Placental pericyte (primary cell): ENCODE data around the gene MEPE. TPM values are rescaled to one million over a fixed set of nuclear protein-coding genes. Genes with fewer than 3 reads are reported as not detected.

ENCODE experiments used
- total RNA-seq: library from RNA; depleted of rRNA; stranded (reverse); fragments of >200 nt; gene quantifications from 2 replicates; pipeline ENCODE4 v1.2.3, GENCODE V29; 2012

The MEPE gene, protein sequence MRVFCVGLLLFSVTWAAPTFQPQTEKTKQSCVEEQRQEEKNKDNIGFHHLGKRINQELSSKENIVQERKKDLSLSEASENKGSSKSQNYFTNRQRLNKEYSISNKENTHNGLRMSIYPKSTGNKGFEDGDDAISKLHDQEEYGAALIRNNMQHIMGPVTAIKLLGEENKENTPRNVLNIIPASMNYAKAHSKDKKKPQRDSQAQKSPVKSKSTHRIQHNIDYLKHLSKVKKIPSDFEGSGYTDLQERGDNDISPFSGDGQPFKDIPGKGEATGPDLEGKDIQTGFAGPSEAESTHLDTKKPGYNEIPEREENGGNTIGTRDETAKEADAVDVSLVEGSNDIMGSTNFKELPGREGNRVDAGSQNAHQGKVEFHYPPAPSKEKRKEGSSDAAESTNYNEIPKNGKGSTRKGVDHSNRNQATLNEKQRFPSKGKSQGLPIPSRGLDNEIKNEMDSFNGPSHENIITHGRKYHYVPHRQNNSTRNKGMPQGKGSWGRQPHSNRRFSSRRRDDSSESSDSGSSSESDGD
- not detected in 2 replicates for total RNA-seq

GRCh38 chr4:87832669-87833068, at the start of gene MEPE:
MEPE (plus strand) TSS chr4:87832969; CDS start chr4:87834715, 1,746 bp downstream.

GRCh38 chr4:87799301-87800113, 33.3 kb upstream of the MEPE start, which contains the start of gene IBSP:
IBSP (plus strand) TSS chr4:87799554; CDS start chr4:87802362, 2,808 bp downstream.

Other genes starting within 250 kb of the MEPE start
- not detected in 2 replicates for gene DSPP, start 224.4 kb upstream of the MEPE start, total RNA-seq
- gene DMP1, start 182.7 kb upstream of the MEPE start, total RNA-seq, result not detected in 2 replicates
- 0.14 TPM in 1 of 2 replicates, not detected in the other for gene IBSP, start 33.4 kb upstream of the MEPE start, total RNA-seq
- gene SPP1, start 142.7 kb downstream of the MEPE start, total RNA-seq, result 1.5 and 4.0 TPM in 2 replicates
- gene PKD2, start 174.7 kb downstream of the MEPE start, total RNA-seq, result 65.9 and 162 TPM in 2 replicates